H1 (cell line): ENCODE data around the gene TLK1. TPM values are rescaled to one million over a fixed set of nuclear protein-coding genes. Genes with fewer than 3 reads are reported as not detected.
A peak's percentile ranks its signal among the peaks of the same experiment; 100 is the strongest.

Source experiments
- ASH2L ChIP-seq: fragments of 200-600, 300-600 bp; sonication (generic); IDR thresholded peaks from one replicate; pipeline ENCODE4 v1.7.1; 2017; ENCODE audit warnings: low read length
- BACH1 ChIP-seq: IDR thresholded peaks from 2 replicates; pipeline ENCODE4 v1.6.1; 2012; ENCODE audit warnings: low read length, improper control_type of control experiment
- BRCA1 ChIP-seq: IDR thresholded peaks from 2 replicates; pipeline ENCODE4 v1.6.1; 2012; ENCODE audit warnings: low read depth, low read length, improper control_type of control experiment
- CBX5 ChIP-seq: fragments of 300-800, 300-1000 bp; sonication (generic); IDR thresholded peaks from 2 replicates; pipeline ENCODE4 v1.7.1; 2016; ENCODE audit warnings: antibody characterized with exemption, low read length, low read depth
- CBX8 ChIP-seq: fragments of 300-800, 300-1000 bp; sonication (generic); IDR thresholded peaks from 2 replicates; pipeline ENCODE4 v1.7.1; 2016; ENCODE audit warnings: low read depth, low read length, borderline replicate concordance
- CHD1 ChIP-seq: IDR thresholded peaks from 2 replicates; pipeline ENCODE4 v1.6.1; 2012; ENCODE audit warnings: low read depth, low read length, improper control_type of control experiment
- CHD7 ChIP-seq: fragments of 300-600 bp; sonication (generic); IDR thresholded peaks from 2 replicates; pipeline ENCODE4 v1.7.1; 2012; ENCODE audit warnings: low read length, moderate library complexity, mild to moderate bottlenecking, inconsistent platforms; ENCODE audit not compliant: insufficient replicate concordance
- CREB1 ChIP-seq: IDR thresholded peaks from 2 replicates; pipeline ENCODE4 v1.6.1; 2012; ENCODE audit warnings: inconsistent platforms
- CTBP2 ChIP-seq: IDR thresholded peaks from 2 replicates; pipeline ENCODE4 v1.7.0; 2011; ENCODE audit warnings: borderline replicate concordance, mild to moderate bottlenecking, moderate library complexity, mixed read lengths, low read length; ENCODE audit not compliant: insufficient read depth, insufficient read length
- PHF8 ChIP-seq: fragments of 200-600 bp; sonication (generic); conservative IDR thresholded peaks from 2 replicates; pipeline ENCODE4 v1.7.1; 2012; ENCODE audit warnings: low read depth, mild to moderate bottlenecking, inconsistent platforms, low read length, moderate library complexity
- POLR2AphosphoS5 ChIP-seq: IDR thresholded peaks from 2 replicates; pipeline ENCODE4 v1.6.1; 2011; ENCODE audit warnings: low read depth, low read length
- SIX5 ChIP-seq: IDR thresholded peaks from 2 replicates; pipeline ENCODE4 v1.6.1; 2011; ENCODE audit warnings: mild to moderate bottlenecking, low read depth, low read length
- SUZ12 ChIP-seq: fragments of 200-600 bp; sonication (generic); IDR thresholded peaks from 2 replicates; pipeline ENCODE4 v1.6.1; 2012; ENCODE audit warnings: mild to moderate bottlenecking, inconsistent platforms, low read length, moderate library complexity, mixed read lengths
- TEAD4 ChIP-seq: IDR thresholded peaks from 2 replicates; pipeline ENCODE4 v1.6.1; 2012; ENCODE audit warnings: low read depth, low read length, inconsistent platforms, mixed read lengths
- polyA plus RNA-seq, 7 experiments: library from polyadenylated mRNA; depleted of rRNA in 3 of 7; stranded (reverse) in 5 of 7; unstranded in 2 of 7; fragments of >200 nt in 5 of 7; fragments of 200-250 nt in 2 of 7; gene quantifications; 1 replicate in 5 of 7; 2 replicates in 1 of 7; 4 replicates in 1 of 7; pipeline versions ENCODE4 v1.2.1 to v1.2.3, GENCODE V29; 2011 to 2013; ENCODE audit warnings: missing spikeins in 2 of 7, mixed read lengths in 2 of 7
- total RNA-seq: library from RNA; stranded (reverse); fragmentation: NEBNext Ultra II Directional; extraction: Animal tissue kit (Norgen Biotek cat#: 25700); gene quantifications from 2 replicates; pipeline ENCODE4 v1.2.1, GENCODE V29; 2021

The TLK1 gene
- total and polyA plus RNA-seq, 2 of the 8 experiments (the other 6 are each of a cell fraction or from before 2014, with no cell fraction given), result 11.2 to 102 TPM

DNA sequence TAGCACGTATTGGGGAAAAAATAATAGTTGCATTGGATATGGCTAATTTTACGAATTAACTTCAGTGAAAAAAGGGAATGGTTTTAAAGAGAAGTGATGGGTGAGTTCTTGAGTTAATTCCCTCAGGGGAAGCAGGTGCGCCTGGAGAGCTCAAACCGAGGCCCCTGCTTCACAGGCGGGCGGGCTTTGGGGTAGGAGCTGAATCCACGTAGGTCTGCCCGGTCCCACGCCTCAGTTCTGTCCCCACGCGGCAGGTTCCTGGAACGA, 187.5 kb downstream of the TLK1 start (continued):
- TF ChIP-seq SUZ12 (no peak), BRCA1 (no peak), CTBP2 (no peak), PHF8 (peak; percentile 45; the same call in 1 of the 2 replicates), CREB1 (0 out of 2 replicates have a peak, but pooled peaks have one; percentile 38), POLR2AphosphoS5 (no peak; the same call in 1 of the 2 replicates), SIX5 (no peak), CHD7 (no peak), CBX8 (no peak), CBX5 (no peak), CHD1 (no peak), TEAD4 (0 out of 2 replicates have a peak, but pooled peaks have one; percentile 2), ASH2L (peak; percentile 16), BACH1 (no peak; the same call in 1 of the 2 replicates)
